ENCODE measurements around the gene RBMS1. TPM values are rescaled to one million over a fixed set of nuclear protein-coding genes. Genes with fewer than 3 reads are reported as not detected.
A peak's percentile ranks its signal among the peaks of the same experiment; 100 is the strongest.

Gene RBMS1
- total RNA-seq, 1 donor from 2014 or later, result 93.3 TPM

DNA sequence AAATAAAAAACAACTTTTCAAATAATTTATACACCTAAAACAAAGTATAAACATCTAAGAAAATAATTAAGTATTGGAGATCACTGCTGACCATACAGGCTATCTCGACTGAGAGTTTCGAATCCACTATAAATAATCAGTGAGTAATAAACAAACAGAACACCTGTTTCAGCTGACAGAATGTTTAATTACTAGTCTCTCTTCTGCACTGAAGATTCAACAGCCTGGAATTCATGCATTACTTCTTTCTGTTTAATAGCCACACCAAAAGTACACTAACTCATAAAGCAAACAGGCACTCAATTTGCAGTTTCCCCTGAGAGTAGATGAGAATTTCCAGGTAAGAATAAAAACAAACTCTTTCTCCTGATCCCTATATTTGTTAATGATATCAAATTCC is 138.5 kb downstream of the RBMS1 start:
- Histone ChIP-seq H3K4me1 (peaks cover 50% of the 10 kb centered on the region), H3K27ac (no peak overlapping the region), H3K27me3 (no peaks in the 10 kb centered on the region), H3K4me3 (no peak overlapping the region), H3K36me3 (no peaks in the 10 kb centered on the region), H3K9me3 (no peaks in the 10 kb centered on the region)
- TF ChIP-seq CTCF (IDR thresholded peaks at IDR 0.05), result no peak
- TF ChIP-seq POLR2AphosphoS5 (IDR thresholded peaks at IDR 0.05; ENCODE audit: insufficient read depth in 1 of 2, low read depth in 1 of 2), result no peak
- TF ChIP-seq POLR2A (IDR thresholded peaks at IDR 0.05), result no peak
- no peak for DNase-seq (ENCODE audit: extremely low spot score in 2 of 2)
- intact Hi-C loops (cut with DNase I), result no loop called here

DNA sequence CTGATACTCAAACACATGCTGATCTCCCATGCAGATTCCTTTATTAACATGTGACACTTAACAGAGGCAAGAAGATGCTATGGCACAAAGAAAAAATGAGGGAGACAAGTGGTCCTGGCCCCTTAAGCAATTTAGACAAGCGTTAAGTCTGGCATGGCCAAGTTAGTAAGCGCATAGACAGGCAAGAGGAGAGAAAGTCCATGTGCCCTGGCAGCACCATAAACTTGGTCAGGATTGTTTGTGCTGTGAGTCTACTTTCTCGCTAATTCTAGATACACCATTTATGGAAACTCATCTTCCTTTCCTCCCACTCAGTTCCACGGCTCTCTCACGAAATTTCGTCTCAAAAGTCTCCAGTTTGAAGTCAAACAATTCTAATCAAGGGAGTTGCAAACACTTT is 138.9 kb downstream of the RBMS1 start:
- TF ChIP-seq POLR2AphosphoS5 (IDR thresholded peaks at IDR 0.05; ENCODE audit: insufficient read depth in 1 of 2, low read depth in 1 of 2) (no peak), POLR2A (IDR thresholded peaks at IDR 0.05) (no peak), CTCF (IDR thresholded peaks at IDR 0.05) (no peak)
- Histone ChIP-seq H3K4me1 (peaks cover 50% of the 10 kb centered on the region), H3K27ac (no peak overlapping the region), H3K9me3 (no peaks in the 10 kb centered on the region), H3K27me3 (no peaks in the 10 kb centered on the region), H3K36me3 (no peaks in the 10 kb centered on the region), H3K4me3 (no peak overlapping the region)
- DNase-seq (ENCODE audit: extremely low spot score in 2 of 2), result no peak
- intact Hi-C loops (cut with DNase I), result no loop called here

DNA sequence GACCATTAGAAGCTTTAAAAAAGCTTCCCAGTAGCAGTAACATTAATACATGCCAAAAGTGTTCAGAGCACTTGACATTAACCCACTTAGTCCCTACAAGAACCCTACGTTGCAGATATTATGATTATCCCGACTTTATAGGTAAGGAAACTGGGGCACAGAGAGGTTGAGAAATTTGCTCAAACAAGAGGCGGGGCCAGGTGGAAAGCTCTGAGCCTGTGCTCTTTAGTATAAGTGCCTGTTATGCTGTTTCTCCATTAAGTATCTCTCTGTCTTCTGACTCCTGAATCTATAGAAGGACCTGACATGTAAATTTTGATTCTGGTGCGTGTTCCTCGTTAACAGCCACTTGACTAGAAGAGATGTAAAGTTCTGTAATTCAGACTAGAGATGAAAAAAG is 139.8 kb downstream of the RBMS1 start:
- H3K36me3 ChIP-seq, result no peaks in the 10 kb centered on the region
- TF ChIP-seq CTCF (IDR thresholded peaks at IDR 0.05) (no peak), POLR2A (IDR thresholded peaks at IDR 0.05) (no peak), POLR2AphosphoS5 (IDR thresholded peaks at IDR 0.05; ENCODE audit: insufficient read depth in 1 of 2, low read depth in 1 of 2) (no peak)
- H3K9me3 ChIP-seq, result no peaks in the 10 kb centered on the region
- intact Hi-C loops (cut with DNase I), result no loop called here
- H3K4me3 ChIP-seq, result no peak overlapping the region
- peaks cover 50% of the 10 kb centered on the region for H3K4me1 ChIP-seq
- H3K27ac ChIP-seq, result no peak overlapping the region
- no peaks in the 10 kb centered on the region for H3K27me3 ChIP-seq
- no peak for DNase-seq (ENCODE audit: extremely low spot score in 2 of 2)

- no peak overlapping the region for H3K27ac ChIP-seq
- no peaks in the 10 kb centered on the region for H3K27me3 ChIP-seq
- TF ChIP-seq POLR2AphosphoS5 (IDR thresholded peaks at IDR 0.05; ENCODE audit: insufficient read depth in 1 of 2, low read depth in 1 of 2), result no peak
- peak in 1 of 3 experiments; percentile 11 for TF ChIP-seq CTCF (IDR thresholded peaks at IDR 0.05)
- H3K4me3 ChIP-seq, result no peak overlapping the region
- no peak for DNase-seq (ENCODE audit: extremely low spot score in 2 of 2)
- H3K4me1 ChIP-seq, result peaks cover 50% of the 10 kb centered on the region
- H3K9me3 ChIP-seq, result no peaks in the 10 kb centered on the region
- intact Hi-C loops (cut with DNase I), result no loop called here
- H3K36me3 ChIP-seq, result no peaks in the 10 kb centered on the region
Measured at GRCh38 chr2:160353166-160353565, 140.4 kb downstream of the RBMS1 start.

DNA sequence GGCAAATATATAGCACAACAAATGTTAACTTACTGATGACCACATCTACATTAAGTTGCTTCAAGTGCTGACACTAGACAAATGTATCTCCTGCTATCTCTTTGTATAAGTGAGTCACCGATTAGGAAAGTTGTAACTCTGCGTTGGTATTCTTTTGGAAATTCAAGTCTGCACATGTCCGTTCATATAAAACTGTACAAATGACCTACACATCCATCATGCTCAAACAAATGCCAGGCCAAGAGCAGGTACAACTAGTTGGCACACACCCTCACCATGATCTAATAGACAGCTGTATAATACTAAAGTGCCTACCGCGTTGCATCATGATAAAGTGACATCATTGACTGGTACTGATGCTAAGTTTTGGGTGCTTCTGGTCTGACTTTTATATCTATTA is 141.1 kb downstream of the RBMS1 start:
- DNase-seq (ENCODE audit: extremely low spot score in 2 of 2), result no peak
- peaks cover 53% of the 10 kb centered on the region for H3K4me1 ChIP-seq
- peak in 1 of 2 donors; percentile 66 for TF ChIP-seq POLR2AphosphoS5 (IDR thresholded peaks at IDR 0.05; ENCODE audit: insufficient read depth in 1 of 2, low read depth in 1 of 2)
- no peak for TF ChIP-seq POLR2A (IDR thresholded peaks at IDR 0.05)

More for the DNA sequence above, 141.1 kb downstream of the RBMS1 start:
- no peaks in the 10 kb centered on the region for H3K9me3 ChIP-seq
- intact Hi-C loops (cut with DNase I), result no loop called here
- H3K4me3 ChIP-seq, result no peak overlapping the region
- no peaks in the 10 kb centered on the region for H3K36me3 ChIP-seq
- H3K27ac ChIP-seq, result no peak overlapping the region
- no peaks in the 10 kb centered on the region for H3K27me3 ChIP-seq

Measured in vagina (tissue), 2 donors.